Caco-2 (cell line): ENCODE measurements around the gene B3GALT4. TPM values are rescaled to one million over a fixed set of nuclear protein-coding genes. Genes with fewer than 3 reads are reported as not detected.
"Not testable (repeated sequence)": the region's sequence is repeated elsewhere in the genome, so short reads cannot be mapped to it uniquely, and the experiment has no call there.

Experiments used
- BruUV-seq: library from RNA; stranded (reverse); fragments of 400-500 nt; replicated peaks from 2 replicates; lab custom pipeline; 2021; lab: Mats Ljungman, UMichigan
- CTCF ChIA-PET: fragments of 300-600 bp; sonication (Branson Sonifier 250); formaldehyde crosslinking; loops from one replicate; lab custom pipeline; 2022; ENCODE audit warnings: antibody characterized with exemption; lab: Charles Lee
- POLR2A ChIA-PET: fragments of 300-600 bp; sonication (Branson Sonifier 250); formaldehyde crosslinking; loops from one replicate; lab custom pipeline; 2022; ENCODE audit warnings: antibody characterized with exemption; lab: Charles Lee
- DNase-seq, 2 experiments: peaks; one replicate each; pipeline versions ENCODE4 v3.0.0 to v3.0.0-alpha.2; 2020 to 2022
- H3K27me3 ChIP-seq: replicated peaks from 2 replicates; pipeline ENCODE4 v1.6.0; 2011; ENCODE audit warnings: low read length; ENCODE audit not compliant: control insufficient read depth, insufficient read depth
- H3K36me3 ChIP-seq: 2 replicates; pipeline ENCODE4 v1.5.1; 2011; ENCODE audit warnings: low read length; ENCODE audit not compliant: control insufficient read depth, insufficient read depth
- H3K4me1 ChIP-seq: fragments of 250-450 bp; sonication (Bioruptor Pico); 2 replicates; pipeline ENCODE4 v1.5.1; 2020; ENCODE audit warnings: mild to moderate bottlenecking
- H3K4me3 ChIP-seq: 2 replicates; pipeline ENCODE4 v1.5.1; 2011; ENCODE audit warnings: low read depth, mild to moderate bottlenecking, control low read depth, low read length
- H3K9me3 ChIP-seq: fragments of 250-450 bp; sonication (Bioruptor Pico); 2 replicates; pipeline ENCODE4 v1.5.1; 2020; ENCODE audit warnings: mild to moderate bottlenecking, moderate library complexity
- H3K27ac Mint-ChIP-seq: one replicate; pipeline ENCODE4 v1.8.0; 2022; ENCODE audit warnings: mixed read lengths; ENCODE audit not compliant: unreplicated experiment
- H3K27me3 Mint-ChIP-seq: one replicate; pipeline ENCODE4 v1.8.0; 2022; ENCODE audit warnings: mixed read lengths; ENCODE audit not compliant: insufficient read depth, unreplicated experiment
- H3K36me3 Mint-ChIP-seq: one replicate; pipeline ENCODE4 v1.8.0; 2022; ENCODE audit warnings: mild to moderate bottlenecking, mixed read lengths; ENCODE audit not compliant: insufficient read depth, unreplicated experiment
- H3K4me1 Mint-ChIP-seq: one replicate; pipeline ENCODE4 v1.8.0; 2022; ENCODE audit warnings: low read depth, mixed read lengths; ENCODE audit not compliant: unreplicated experiment
- H3K4me3 Mint-ChIP-seq: one replicate; pipeline ENCODE4 v1.8.0; 2022; ENCODE audit warnings: mild to moderate bottlenecking, moderate library complexity, mixed read lengths; ENCODE audit not compliant: unreplicated experiment
- H3K9me3 Mint-ChIP-seq: one replicate; pipeline ENCODE4 v1.8.0; 2022; ENCODE audit warnings: mixed read lengths; ENCODE audit not compliant: unreplicated experiment
- CTCF ChIP-seq, 2 experiments: fragments of 200-600 bp in 1 of 2; IDR thresholded peaks; 1 replicate in 1 of 2; 2 replicates in 1 of 2; pipeline versions ENCODE4 v1.5.1 to v1.8.0; 2011 to 2022; ENCODE audit warnings: antibody characterized with exemption in 1 of 2, control low read depth in 1 of 2, inconsistent platforms in 1 of 2, low read depth in 1 of 2, low read length in 1 of 2, mild to moderate bottlenecking in 1 of 2, moderate library complexity in 1 of 2; ENCODE audit not compliant: insufficient read depth in 1 of 2, severe bottlenecking in 1 of 2, unreplicated experiment in 1 of 2
- intact Hi-C: fragments of 100-400 bp; cut with micrococcal nuclease; formaldehyde crosslinking; loops from one replicate; pipeline ENCODE4 v1.10.0; 2022; ENCODE audit not compliant: unreplicated experiment
- total RNA-seq: library from RNA; stranded (reverse); gene quantifications from 2 replicates; pipeline ENCODE4 v1.2.3, GENCODE V29; 2022

Gene B3GALT4
- total RNA-seq, 1 experiment from 2014 or later = 0.34 TPM

GRCh38 chr6:33279257-33279695 lies 2.4 kb downstream of the B3GALT4 start:
- POLR2A ChIA-PET = interaction anchor here (0.6 to 3.0 kb wide), 2 partner anchors 10 to 131 kb away, joined by 3 to 10 read pairs; partner anchors contain the start of genes PFDN6 and WDR46
- Mint-ChIP-seq H3K4me3 (no peak overlapping the region), H3K36me3 (peaks cover 68% of the 10 kb centered on the region), H3K9me3 (no peaks in the 10 kb centered on the region), H3K27ac (peak overlapping the region; percentile 33), H3K27me3 (no peaks in the 10 kb centered on the region), H3K4me1 (peaks cover 7% of the 10 kb centered on the region)
- CTCF ChIA-PET = interaction anchor here (0.5 to 2.6 kb wide), 7 partner anchors 10 to 336 kb away, joined by 3 to 8 read pairs (median 4); partner anchors contain the start of genes PFDN6, RGL2 and WDR46
- TF ChIP-seq CTCF (IDR thresholded peaks at IDR 0.05; ENCODE audit: insufficient read depth in 1 of 2, low read depth in 1 of 2, low read length in 1 of 2, severe bottlenecking in 1 of 2, unreplicated experiment in 1 of 2) = no peak
- H3K9me3 ChIP-seq = no peaks in the 10 kb centered on the region
- intact Hi-C loops = no loop called here
- no peak for DNase-seq
- H3K4me1 ChIP-seq = peaks cover 3% of the 10 kb centered on the region
- peaks cover 5% of the 10 kb centered on the region for H3K36me3 ChIP-seq
- BruUV-seq = TSS peak; percentile 42
- no peak overlapping the region for H3K4me3 ChIP-seq
- no peaks in the 10 kb centered on the region for H3K27me3 ChIP-seq

- Histone ChIP-seq H3K36me3 (peaks cover 3% of the 10 kb centered on the region), H3K27me3 (no peaks in the 10 kb centered on the region), H3K4me3 (no peak overlapping the region), H3K9me3 (no peaks in the 10 kb centered on the region), H3K4me1 (no peaks in the 10 kb centered on the region)
- H3K4me3 Mint-ChIP-seq = no peak overlapping the region
- H3K9me3 Mint-ChIP-seq = no peaks in the 10 kb centered on the region
- ChIA-PET CTCF (interaction anchor here (0.6 to 2.6 kb wide), 3 partner anchors 9 to 337 kb away, joined by 4 to 7 read pairs (median 6); partner anchors contain the start of genes PFDN6 and WDR46), POLR2A (interaction anchor here (0.6 kb wide), 2 partner anchors 27 to 130 kb away, joined by 3 to 6 read pairs; no protein-coding TSS in a partner anchor)
- DNase-seq = peak; percentile 87
- H3K27me3 Mint-ChIP-seq = no peaks in the 10 kb centered on the region
- no TSS peak for BruUV-seq
- peak; percentile 91 to 99 for TF ChIP-seq CTCF (IDR thresholded peaks at IDR 0.05; ENCODE audit: insufficient read depth in 1 of 2, low read depth in 1 of 2, low read length in 1 of 2, severe bottlenecking in 1 of 2, unreplicated experiment in 1 of 2)
- intact Hi-C loops = loop anchor here (1.0 kb wide), 2 partner anchors 19 to 32 kb away; no protein-coding TSS in a partner anchor
- H3K27ac Mint-ChIP-seq = peak overlapping the region; percentile 33
- H3K36me3 Mint-ChIP-seq = peaks cover 68% of the 10 kb centered on the region
- no peaks in the 10 kb centered on the region for H3K4me1 Mint-ChIP-seq
These were observed 3.1 kb downstream of the B3GALT4 start for GRCh38 chr6:33279971-33280511.

GRCh38 chr6:33280539-33280938 lies 3.6 kb downstream of the B3GALT4 start:
- H3K27ac Mint-ChIP-seq = no peak overlapping the region
- POLR2A ChIA-PET = no interaction called here
- no peaks in the 10 kb centered on the region for H3K27me3 Mint-ChIP-seq
- no peak overlapping the region for H3K4me3 Mint-ChIP-seq
- no peaks in the 10 kb centered on the region for H3K27me3 ChIP-seq
- BruUV-seq = no TSS peak
- H3K36me3 Mint-ChIP-seq = peaks cover 67% of the 10 kb centered on the region
- H3K9me3 Mint-ChIP-seq = no peaks in the 10 kb centered on the region
- no peaks in the 10 kb centered on the region for H3K4me1 Mint-ChIP-seq
- DNase-seq = no peak
- CTCF ChIA-PET = interaction anchor here (1.1 to 2.6 kb wide), 2 partner anchors 17 to 19 kb away, joined by 3 to 7 read pairs; no protein-coding TSS in a partner anchor
- peaks cover 3% of the 10 kb centered on the region for H3K36me3 ChIP-seq
- intact Hi-C loops = loop anchor here (1.0 kb wide), 2 partner anchors 19 to 32 kb away; no protein-coding TSS in a partner anchor
- no peak for TF ChIP-seq CTCF (IDR thresholded peaks at IDR 0.05; ENCODE audit: insufficient read depth in 1 of 2, low read depth in 1 of 2, low read length in 1 of 2, severe bottlenecking in 1 of 2, unreplicated experiment in 1 of 2)
- no peaks in the 10 kb centered on the region for H3K4me1 ChIP-seq
- no peak overlapping the region for H3K4me3 ChIP-seq
- H3K9me3 ChIP-seq = no peaks in the 10 kb centered on the region

- H3K4me3 Mint-ChIP-seq, H3K9me3 Mint-ChIP-seq, POLR2A ChIA-PET: not testable (repeated sequence)
These were observed 8.3 kb downstream of the B3GALT4 start for GRCh38 chr6:33285214-33285613.

More at GRCh38 chr6:33285214-33285613, 8.3 kb downstream of the B3GALT4 start:
- H3K9me3 ChIP-seq, H3K27ac Mint-ChIP-seq, CTCF ChIA-PET, H3K27me3 ChIP-seq, BruUV-seq, H3K4me1 ChIP-seq, H3K36me3 ChIP-seq, H3K4me3 ChIP-seq, H3K4me1 Mint-ChIP-seq, intact Hi-C loops, DNase-seq, H3K27me3 Mint-ChIP-seq: not testable (repeated sequence)
- H3K36me3 Mint-ChIP-seq = peaks cover 55% of the 10 kb centered on the region
